Breast epithelium (tissue), 4 donors: ENCODE results near the gene VPS37D. TPM values are rescaled to one million over a fixed set of nuclear protein-coding genes. Genes with fewer than 3 reads are reported as not detected.
"Not testable (repeated sequence)": the region's sequence is repeated elsewhere in the genome, so short reads cannot be mapped to it uniquely, and the experiment has no call there.

ENCODE experiments used
- DNase-seq, 2 donors: peaks; one replicate each; pipeline ENCODE4 v3.0.0-alpha.2; 2019; ENCODE audit warnings: low spot score in 2 of 2
- H3K27ac ChIP-seq, 2 donors: fragments of 200-600 bp; sonication (generic) in 1 of 2; one replicate each; pipeline ENCODE4 v1.5.1; 2016 to 2019; ENCODE audit warnings: mild to moderate bottlenecking in 1 of 2
- H3K27me3 ChIP-seq, 2 donors: fragments of 200-600 bp; sonication (generic) in 1 of 2; one replicate each; pipeline versions ENCODE4 v1.5.1 to v1.6.0; 2017 to 2019; ENCODE audit warnings: control low read depth in 1 of 2, mild to moderate bottlenecking in 1 of 2
- H3K36me3 ChIP-seq: fragments of 200-600 bp; one replicate; pipeline ENCODE4 v1.5.1; 2019
- H3K4me1 ChIP-seq, 2 donors: fragments of 200-600 bp; sonication (generic); one replicate each; pipeline ENCODE4 v1.5.1; 2016 to 2019; ENCODE audit warnings: control low read depth in 1 of 2
- H3K4me3 ChIP-seq, 3 donors: fragments of 200-600 bp; sonication (generic); 1 replicate in 2 of 3; 2 replicates in 1 of 3; pipeline ENCODE4 v1.5.1; 2016 to 2019; ENCODE audit warnings: mild to moderate bottlenecking in 3 of 3, moderate library complexity in 2 of 3
- H3K9me3 ChIP-seq, 2 donors: fragments of 200-600 bp; sonication (generic) in 1 of 2; one replicate each; pipeline ENCODE4 v1.5.1; 2016 to 2019; ENCODE audit warnings: control low read depth in 1 of 2
- POLR2A ChIP-seq: fragments of 450-650 bp; IDR thresholded peaks from one replicate; pipeline ENCODE4 v1.6.1; 2016; ENCODE audit warnings: antibody characterized with exemption, mild to moderate bottlenecking, moderate library complexity
- POLR2AphosphoS5 ChIP-seq, 3 donors: sonication (generic); formaldehyde crosslinking; IDR thresholded peaks; one replicate each; pipeline ENCODE4 v1.6.1; 2017; ENCODE audit warnings: antibody characterized with exemption in 3 of 3
- intact Hi-C: fragments of 100-400 bp; cut with DNase I; formaldehyde crosslinking; loops from one replicate; pipeline ENCODE4 v1.15.1; 2023; ENCODE audit warnings: low total_unique reads
- total RNA-seq, 3 donors: library from RNA; depleted of rRNA; stranded (reverse); fragments of >200 nt; gene quantifications; one replicate each; pipeline ENCODE4 v1.1.0, GENCODE V29; 2016
- TF ChIP-seq, protein P1 (sequence below), 3 donors: fragments of 450-650 bp; IDR thresholded peaks; one replicate each; pipeline ENCODE4 v1.5.1; 2016 to 2017; ENCODE audit warnings: antibody characterized with exemption in 3 of 3, mild to moderate bottlenecking in 3 of 3, moderate library complexity in 3 of 3

VPS37D gene
- total RNA-seq, 3 donors from 2014 or later, result 3.5 to 5.9 (median 3.8) TPM

DNA sequence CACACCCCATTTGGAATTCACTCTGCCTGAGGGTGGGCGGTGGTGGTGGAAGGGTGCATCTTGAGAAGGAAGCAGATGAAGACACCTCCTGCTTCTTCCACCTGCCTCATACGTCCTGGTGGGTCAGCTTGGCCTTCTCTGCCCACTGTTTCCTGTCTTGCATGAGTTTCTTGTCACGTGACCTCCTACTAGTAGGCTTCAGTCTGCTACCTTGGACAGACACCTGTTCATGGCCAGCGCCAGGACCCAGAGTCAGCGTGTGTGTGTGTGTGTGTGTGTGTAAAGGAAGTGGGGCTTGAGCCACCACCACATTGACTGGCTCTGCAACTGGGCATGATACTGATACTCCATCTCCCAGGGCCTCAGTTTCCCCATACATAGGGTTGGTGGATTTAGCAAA, 17.1 kb upstream of the VPS37D start:
- peaks cover 2 to 22% of the 10 kb centered on the region in 2 donors for H3K27me3 ChIP-seq
- H3K4me3 ChIP-seq, result no peak overlapping the region
- H3K36me3 ChIP-seq, result no peaks in the 10 kb centered on the region
- H3K4me1 ChIP-seq, result peaks cover 0 to 3% of the 10 kb centered on the region in 2 donors
- intact Hi-C loops, result no loop called here
- no peak for TF ChIP-seq POLR2A
- TF ChIP-seq, protein P1, sequence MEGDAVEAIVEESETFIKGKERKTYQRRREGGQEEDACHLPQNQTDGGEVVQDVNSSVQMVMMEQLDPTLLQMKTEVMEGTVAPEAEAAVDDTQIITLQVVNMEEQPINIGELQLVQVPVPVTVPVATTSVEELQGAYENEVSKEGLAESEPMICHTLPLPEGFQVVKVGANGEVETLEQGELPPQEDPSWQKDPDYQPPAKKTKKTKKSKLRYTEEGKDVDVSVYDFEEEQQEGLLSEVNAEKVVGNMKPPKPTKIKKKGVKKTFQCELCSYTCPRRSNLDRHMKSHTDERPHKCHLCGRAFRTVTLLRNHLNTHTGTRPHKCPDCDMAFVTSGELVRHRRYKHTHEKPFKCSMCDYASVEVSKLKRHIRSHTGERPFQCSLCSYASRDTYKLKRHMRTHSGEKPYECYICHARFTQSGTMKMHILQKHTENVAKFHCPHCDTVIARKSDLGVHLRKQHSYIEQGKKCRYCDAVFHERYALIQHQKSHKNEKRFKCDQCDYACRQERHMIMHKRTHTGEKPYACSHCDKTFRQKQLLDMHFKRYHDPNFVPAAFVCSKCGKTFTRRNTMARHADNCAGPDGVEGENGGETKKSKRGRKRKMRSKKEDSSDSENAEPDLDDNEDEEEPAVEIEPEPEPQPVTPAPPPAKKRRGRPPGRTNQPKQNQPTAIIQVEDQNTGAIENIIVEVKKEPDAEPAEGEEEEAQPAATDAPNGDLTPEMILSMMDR (IDR thresholded peaks at IDR 0.05), result no peak
- no peak for TF ChIP-seq POLR2AphosphoS5 (IDR thresholded peaks at IDR 0.05)
- DNase-seq, result no peak
- H3K9me3 ChIP-seq, result no peaks in the 10 kb centered on the region
- no peak overlapping the region for H3K27ac ChIP-seq

- Histone ChIP-seq H3K9me3 (no peaks in the 10 kb centered on the region), H3K27ac (no peak overlapping the region), H3K4me1 (peaks cover 0 to 3% of the 10 kb centered on the region in 2 donors), H3K27me3 (peaks cover 0 to 11% of the 10 kb centered on the region in 2 donors), H3K36me3 (no peaks in the 10 kb centered on the region), H3K4me3 (no peak overlapping the region)
- TF ChIP-seq, protein P1 (IDR thresholded peaks at IDR 0.05), result no peak
- no peak for TF ChIP-seq POLR2AphosphoS5 (IDR thresholded peaks at IDR 0.05)
- TF ChIP-seq POLR2A, result no peak
- DNase-seq, result no peak
- intact Hi-C loops, result no loop called here
These were observed 15.1 kb upstream of the VPS37D start for GRCh38 chr7:73652541-73652949.

GRCh38 chr7:73655309-73655708, 12.3 kb upstream of the VPS37D start:
- intact Hi-C loops, H3K9me3 ChIP-seq, H3K36me3 ChIP-seq, H3K27me3 ChIP-seq, H3K27ac ChIP-seq, H3K4me1 ChIP-seq, H3K4me3 ChIP-seq, DNase-seq: not testable (repeated sequence)

DNA sequence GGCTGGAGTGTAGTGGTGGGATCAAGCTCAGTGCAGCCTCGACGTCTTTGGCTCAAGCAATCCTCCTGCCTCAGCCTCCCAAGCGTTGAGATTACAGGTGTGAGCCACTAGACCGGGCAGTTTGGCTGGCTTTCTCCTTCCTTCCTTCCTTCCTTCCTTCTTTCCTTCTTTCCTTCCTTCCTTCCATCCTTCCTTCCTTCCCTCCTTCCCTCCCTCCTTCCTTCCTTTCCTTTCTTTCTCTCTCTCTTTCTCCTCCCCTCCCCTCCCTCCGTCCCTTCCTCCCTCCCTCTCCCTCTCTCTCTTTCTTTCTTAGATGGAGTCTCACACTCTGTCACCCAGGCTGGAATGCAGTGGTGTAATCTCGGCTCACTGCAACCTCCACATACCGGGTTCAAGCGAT, 7.6 kb upstream of the VPS37D start:
- DNase-seq, result no peak
- intact Hi-C loops, result no loop called here
- no peaks in the 10 kb centered on the region for H3K27me3 ChIP-seq
- H3K36me3 ChIP-seq, result no peaks in the 10 kb centered on the region
- no peaks in the 10 kb centered on the region for H3K4me1 ChIP-seq
- no peak overlapping the region for H3K4me3 ChIP-seq
- peaks cover 7 to 10% of the 10 kb centered on the region in 2 donors for H3K9me3 ChIP-seq
- no peak overlapping the region for H3K27ac ChIP-seq
- TF ChIP-seq POLR2AphosphoS5 (IDR thresholded peaks at IDR 0.05), result no peak
- TF ChIP-seq, protein P1 (IDR thresholded peaks at IDR 0.05), result no peak
- TF ChIP-seq POLR2A, result no peak

DNA sequence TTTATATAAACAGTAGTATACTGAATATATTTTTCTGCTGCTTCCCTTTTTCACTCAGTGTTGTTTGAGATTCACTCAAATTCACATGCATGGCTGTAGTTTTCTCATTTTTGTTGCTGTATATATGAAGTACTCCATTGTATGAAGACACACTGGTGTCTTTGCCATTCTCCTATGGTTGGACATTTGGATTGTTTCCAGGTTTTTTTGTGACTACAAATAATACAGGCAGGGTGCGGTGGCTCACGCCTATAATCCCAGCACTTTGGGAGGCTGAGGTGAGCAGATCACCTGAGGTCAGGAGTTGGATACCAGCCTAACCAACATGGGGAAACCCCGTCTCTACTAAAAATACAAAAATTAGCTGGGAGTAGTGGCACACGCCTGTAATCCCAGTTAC, 7.0 kb upstream of the VPS37D start:
- H3K4me1 ChIP-seq, DNase-seq, H3K27me3 ChIP-seq, H3K36me3 ChIP-seq, H3K27ac ChIP-seq, intact Hi-C loops, H3K4me3 ChIP-seq: not testable (repeated sequence)
- H3K9me3 ChIP-seq, result peaks cover 7 to 10% of the 10 kb centered on the region in 2 donors

- no peak for DNase-seq
- H3K4me3 ChIP-seq, result no peak overlapping the region
- no peaks in the 10 kb centered on the region for H3K27me3 ChIP-seq
- TF ChIP-seq POLR2AphosphoS5 (IDR thresholded peaks at IDR 0.05) (no peak), POLR2A (no peak)
- TF ChIP-seq, protein P1 (IDR thresholded peaks at IDR 0.05), result no peak
- no peaks in the 10 kb centered on the region for H3K4me1 ChIP-seq
- no peaks in the 10 kb centered on the region for H3K36me3 ChIP-seq
- intact Hi-C loops, result no loop called here
- H3K9me3 ChIP-seq, result peaks cover 7 to 10% of the 10 kb centered on the region in 2 donors
- no peak overlapping the region for H3K27ac ChIP-seq
These were observed 4.6 kb upstream of the VPS37D start for GRCh38 chr7:73663033-73663432.
